ENCODE results near the gene MEIG1.

DNA sequence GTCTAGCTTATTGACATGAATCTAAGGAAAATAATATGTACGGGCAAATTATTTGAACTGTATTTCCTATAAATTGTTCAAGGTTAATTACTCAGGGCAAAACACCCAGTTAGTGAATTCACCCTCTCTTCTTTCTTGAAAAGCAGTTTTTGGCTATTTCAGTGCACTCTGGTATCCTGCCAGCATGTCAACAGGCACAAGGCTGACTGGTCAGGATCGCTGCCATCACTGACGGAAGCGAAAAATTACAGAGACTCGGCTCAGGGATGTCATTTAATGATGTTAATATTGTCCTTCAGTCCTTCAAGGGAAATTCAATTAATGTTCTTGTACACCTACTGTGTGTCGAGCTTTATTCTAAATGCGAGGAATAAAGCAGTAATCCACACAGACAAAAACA, 56.3 kb downstream of the MEIG1 start:
- TF ChIP-seq YY1 (IDR thresholded peaks at IDR 0.05; ENCODE audit: insufficient read depth, insufficient read length) (no peak), ZNF274 (IDR thresholded peaks at IDR 0.05; ENCODE audit: low read depth, low read length) (no peak), SUZ12 (IDR thresholded peaks at IDR 0.05; ENCODE audit: extremely low read depth, insufficient read depth, insufficient read length) (no peak)

All from NT2/D1 (cell line).